H1 (cell line): Measurements from ENCODE around the gene ZNF423.

Experiments used
- POLR2A ChIP-seq, 2 experiments: IDR thresholded peaks; 1 replicate in 1 of 2; 2 replicates in 1 of 2; pipeline ENCODE4 v1.6.1; 2011; ENCODE audit warnings: low read depth in 2 of 2, low read length in 2 of 2, mild to moderate bottlenecking in 2 of 2; ENCODE audit errors: control extremely low read depth in 1 of 2
- POLR2AphosphoS5 ChIP-seq: IDR thresholded peaks from 2 replicates; pipeline ENCODE4 v1.6.1; 2011; ENCODE audit warnings: low read depth, low read length

DNA sequence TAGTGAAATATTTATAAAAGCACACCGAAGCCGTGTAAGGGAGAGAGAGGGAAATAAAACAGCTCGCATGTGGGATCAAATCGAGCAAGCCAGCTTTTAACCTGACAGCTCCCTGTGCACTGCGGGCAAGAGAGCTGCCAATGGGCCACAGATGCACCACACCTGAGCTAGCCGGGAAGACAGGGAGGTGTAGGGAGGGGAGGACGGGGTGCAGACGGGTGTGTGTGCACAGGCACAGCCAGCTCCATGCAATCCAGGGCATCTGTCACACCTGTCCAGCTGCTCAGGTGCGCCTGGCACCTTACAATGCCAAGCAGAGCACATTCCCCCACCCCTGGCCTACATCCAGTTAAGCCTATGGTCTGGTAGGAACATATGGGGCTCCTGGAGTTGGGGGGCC, 412.3 kb downstream of the ZNF423 start:
- TF ChIP-seq POLR2A (IDR thresholded peaks at IDR 0.05; ENCODE audit: control extremely low read depth in 1 of 2, low read depth in 2 of 2, low read length in 2 of 2), result no peak
- no peak for TF ChIP-seq POLR2AphosphoS5
